HG03097 (cell line): Measurements from ENCODE around the gene SLC37A3.
"Not testable (repeated sequence)": the region's sequence is repeated elsewhere in the genome, so short reads cannot be mapped to it uniquely, and the experiment has no call there.

Source experiments
- ATAC-seq: cut with Tn5 transposase; IDR thresholded peaks from one replicate; pipeline ENCODE4 v1.9.1; 2021; ENCODE audit not compliant: unreplicated experiment, low FRiP score

SLC37A3 gene, protein sequence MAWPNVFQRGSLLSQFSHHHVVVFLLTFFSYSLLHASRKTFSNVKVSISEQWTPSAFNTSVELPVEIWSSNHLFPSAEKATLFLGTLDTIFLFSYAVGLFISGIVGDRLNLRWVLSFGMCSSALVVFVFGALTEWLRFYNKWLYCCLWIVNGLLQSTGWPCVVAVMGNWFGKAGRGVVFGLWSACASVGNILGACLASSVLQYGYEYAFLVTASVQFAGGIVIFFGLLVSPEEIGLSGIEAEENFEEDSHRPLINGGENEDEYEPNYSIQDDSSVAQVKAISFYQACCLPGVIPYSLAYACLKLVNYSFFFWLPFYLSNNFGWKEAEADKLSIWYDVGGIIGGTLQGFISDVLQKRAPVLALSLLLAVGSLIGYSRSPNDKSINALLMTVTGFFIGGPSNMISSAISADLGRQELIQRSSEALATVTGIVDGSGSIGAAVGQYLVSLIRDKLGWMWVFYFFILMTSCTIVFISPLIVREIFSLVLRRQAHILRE

DNA sequence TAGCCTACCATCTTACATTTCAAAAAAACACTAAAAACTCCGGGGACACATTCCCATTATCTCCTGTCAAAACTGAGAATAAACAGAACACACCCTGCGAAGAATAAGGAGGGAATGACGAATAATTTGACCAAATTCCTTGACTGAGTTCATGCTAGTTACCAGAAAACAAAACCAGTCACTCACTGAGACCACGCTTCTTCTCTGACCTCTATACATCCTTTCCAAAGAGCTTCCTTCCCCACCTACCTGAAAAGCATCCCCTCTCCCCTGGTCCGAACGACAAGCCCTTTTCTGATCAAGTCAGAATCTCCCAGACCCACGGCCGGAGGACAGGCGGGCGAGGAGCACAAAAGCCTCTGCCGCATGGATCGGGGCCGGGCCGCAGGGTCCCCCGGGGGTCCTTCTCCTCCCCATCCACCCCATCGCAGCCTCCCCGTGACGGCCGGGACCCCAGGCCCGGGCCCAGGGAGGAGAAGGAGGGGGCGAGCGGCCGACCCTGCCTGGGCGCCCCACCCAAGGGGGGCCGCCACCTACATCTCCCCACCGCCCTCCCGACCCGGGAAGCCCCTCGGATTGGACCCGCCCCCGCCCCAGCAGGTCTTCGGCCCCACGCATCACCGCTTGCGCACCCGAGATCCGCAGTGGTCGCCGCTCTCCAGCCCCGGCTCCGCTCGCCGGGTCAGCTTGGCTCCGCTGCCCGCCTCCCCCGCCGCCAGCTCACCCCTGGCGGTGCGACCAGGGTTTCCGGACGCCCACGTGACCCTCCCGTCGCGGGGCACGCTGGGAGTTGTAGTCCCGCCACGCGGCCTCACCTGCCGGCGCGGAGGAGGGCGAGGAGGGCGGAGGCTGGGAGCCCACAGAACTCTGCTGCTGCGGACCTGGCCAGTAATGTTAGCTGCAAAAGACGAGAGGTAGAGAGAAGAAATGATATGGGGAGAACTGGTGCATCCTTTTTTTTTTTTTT is at the start of gene SLC37A3:
TSS of gene SLC37A3 (minus strand) at position 747 of the 967 bp plus-strand sequence. CDS start 16,004 bp downstream, outside the sequence.
- peak; percentile 95 for ATAC-seq

DNA sequence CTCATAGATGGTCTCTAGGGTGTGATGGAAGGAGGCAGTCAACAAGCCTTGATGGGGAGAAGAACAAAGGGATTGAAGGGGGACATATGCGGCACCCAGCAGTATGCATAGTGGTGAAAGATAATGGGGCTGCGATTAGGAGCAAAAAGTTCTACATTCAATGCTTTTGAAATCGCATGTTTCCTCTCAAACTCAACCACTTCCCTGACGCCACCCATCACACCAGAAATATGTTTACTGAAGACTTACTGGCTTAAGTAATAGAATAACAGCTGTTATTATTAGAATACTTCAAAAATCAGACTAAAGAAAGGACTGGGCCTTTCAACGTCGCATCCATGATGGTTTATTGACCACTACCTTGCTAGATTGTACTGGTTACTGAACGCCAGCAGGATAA is 49.5 kb upstream of the SLC37A3 start:
- no peak for ATAC-seq

DNA sequence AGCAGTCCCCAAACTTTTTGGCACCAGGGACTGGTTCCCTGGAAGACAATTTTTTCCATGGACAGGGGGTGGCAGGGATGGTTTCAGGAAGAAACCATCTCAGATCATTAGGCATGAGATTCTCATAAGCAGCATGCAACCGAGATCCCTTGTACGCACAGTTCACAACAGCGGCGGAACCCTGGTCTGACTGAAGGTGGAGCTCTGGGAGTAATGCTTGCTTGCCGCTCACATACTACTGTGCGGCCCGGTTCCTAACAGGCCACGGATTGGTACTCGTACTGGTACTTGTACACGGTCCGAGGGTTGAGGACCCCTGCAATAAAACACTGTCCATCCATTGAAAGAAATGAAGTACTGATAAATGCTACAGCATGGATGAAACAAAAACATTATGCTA is 48.1 kb upstream of the SLC37A3 start:
- no peak for ATAC-seq

DNA sequence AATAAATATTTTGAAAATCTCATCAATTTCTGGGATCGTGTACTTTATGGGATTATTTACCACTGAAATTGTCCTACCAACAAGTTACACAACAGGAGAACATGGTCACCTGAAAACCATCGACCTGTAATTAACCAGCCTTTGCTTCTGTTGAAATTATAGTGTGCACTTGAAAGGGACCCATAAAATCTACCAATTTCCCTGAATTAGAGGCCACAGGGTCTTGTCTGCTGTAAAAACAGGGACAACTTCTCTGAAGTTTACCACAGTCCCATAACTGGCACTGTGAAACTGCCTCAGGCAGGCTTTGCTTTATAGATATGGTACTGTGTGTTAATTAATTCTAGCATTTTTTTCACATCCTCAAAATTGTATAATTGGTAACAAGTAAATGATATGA is 43.2 kb upstream of the SLC37A3 start:
- no peak for ATAC-seq

DNA sequence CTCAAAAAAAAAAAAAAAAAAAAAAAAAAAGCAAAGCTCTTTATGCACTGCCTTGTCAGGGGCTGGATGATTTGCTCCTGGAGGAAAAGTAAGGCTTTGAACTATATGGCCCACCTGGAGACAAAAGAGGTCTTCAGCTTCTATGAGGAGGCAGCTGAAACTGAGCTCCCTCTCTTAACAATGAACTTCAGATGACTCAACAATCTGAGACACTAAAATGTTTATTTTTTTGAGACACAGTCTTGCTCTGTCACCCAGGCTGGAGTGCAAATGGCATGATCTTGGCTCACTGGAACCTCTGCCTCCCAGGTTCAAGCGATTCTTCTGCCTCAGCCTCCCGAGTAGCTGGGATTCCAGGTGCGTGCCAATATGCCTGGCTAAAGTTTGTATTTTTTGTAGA is 42.3 kb upstream of the SLC37A3 start:
- ATAC-seq, result no peak

- ATAC-seq, result no peak
Measured at GRCh38 chr7:140439359-140439758, 41.0 kb upstream of the SLC37A3 start.

DNA sequence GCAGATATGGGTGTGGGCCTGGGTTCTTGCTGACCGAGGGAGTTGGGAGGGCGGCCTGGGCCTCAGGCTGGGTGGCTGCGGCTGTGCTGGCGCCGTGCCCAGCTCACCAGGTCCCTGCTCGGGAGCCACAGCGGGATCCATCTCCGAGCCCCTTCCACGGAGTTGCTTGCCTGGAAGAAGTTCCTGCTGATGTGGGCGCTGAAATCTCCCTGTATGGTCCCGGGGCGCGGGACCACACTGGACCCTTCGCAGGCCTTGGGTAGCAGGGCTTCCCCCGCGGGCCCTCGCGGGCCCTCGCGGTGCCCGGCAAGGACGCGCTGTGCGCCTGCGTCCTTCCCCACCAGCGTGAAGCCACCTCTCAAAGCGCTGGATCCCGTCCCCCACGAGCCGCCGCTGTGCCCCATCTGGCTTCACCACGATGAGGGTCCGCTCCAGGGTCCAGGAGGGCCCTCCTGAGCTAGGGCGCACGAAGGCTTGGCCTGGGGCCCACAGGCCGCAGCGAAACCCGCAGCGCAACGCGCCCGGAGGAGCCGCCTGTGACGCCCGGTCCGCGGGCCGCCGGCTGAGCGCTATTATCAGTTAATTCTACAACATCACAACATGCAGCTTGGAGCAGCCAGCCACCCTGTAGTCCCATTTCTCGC is 37.0 kb upstream of the SLC37A3 start:
- ATAC-seq, result no peak

- no peak for ATAC-seq
Measured at GRCh38 chr7:140433396-140433795, 35.1 kb upstream of the SLC37A3 start.

GRCh38 chr7:140426130-140426529 is 27.8 kb upstream of the SLC37A3 start:
- ATAC-seq, result no peak

DNA sequence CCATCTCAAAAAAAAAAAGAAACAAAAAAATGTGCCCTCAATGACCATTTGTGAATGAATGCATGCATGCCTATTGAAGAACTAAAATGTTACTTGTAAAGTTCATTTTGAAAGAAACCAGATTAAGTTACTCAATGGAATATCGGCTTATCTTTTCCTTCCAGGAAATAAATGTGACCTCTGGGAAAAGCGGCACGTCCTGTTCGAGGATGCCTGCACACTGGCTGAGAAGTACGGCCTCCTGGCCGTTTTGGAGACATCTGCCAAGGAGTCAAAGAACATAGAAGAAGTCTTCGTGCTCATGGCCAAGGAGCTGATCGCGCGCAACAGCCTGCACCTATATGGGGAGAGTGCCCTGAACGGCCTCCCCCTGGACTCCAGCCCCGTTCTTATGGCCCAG is 27.4 kb upstream of the SLC37A3 start:
- no peak for ATAC-seq

DNA sequence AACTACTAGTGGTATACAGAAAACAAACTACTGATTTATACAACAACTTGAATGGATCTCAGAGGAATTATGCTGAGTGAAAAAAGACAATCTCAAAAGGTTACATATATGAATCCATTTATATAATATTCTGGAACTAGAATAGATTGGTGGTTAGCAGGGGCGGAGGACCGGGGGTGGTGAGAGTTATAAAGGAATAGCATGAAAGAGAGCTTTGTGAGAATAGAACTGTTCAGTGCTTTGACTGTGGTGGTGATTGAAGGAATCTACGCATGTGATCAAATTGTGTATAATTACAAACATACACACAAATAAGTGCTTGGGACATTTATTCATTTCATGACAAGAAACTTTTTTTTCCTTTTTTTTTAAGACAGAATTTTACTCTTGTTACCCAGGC is 25.2 kb upstream of the SLC37A3 start:
- no peak for ATAC-seq

DNA sequence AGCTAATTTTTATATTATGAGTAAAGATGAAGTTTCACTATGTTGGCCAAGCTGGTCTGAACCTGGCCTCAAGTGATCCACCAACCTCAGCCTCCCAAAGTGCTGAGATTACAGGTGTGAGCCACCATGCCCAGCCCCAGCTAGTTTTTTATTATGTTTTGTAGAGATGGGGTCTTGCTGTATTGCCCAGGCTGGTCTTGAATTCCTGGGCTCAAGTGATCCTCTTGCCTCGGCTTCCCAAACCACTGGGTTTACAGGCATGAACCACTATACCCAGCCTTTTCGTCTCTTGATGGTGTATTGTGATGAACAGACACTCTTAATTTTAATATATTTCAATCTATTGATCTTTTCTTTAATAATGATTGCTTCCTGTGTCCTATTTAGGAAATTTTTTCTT is 23.2 kb upstream of the SLC37A3 start:
- no peak for ATAC-seq

DNA sequence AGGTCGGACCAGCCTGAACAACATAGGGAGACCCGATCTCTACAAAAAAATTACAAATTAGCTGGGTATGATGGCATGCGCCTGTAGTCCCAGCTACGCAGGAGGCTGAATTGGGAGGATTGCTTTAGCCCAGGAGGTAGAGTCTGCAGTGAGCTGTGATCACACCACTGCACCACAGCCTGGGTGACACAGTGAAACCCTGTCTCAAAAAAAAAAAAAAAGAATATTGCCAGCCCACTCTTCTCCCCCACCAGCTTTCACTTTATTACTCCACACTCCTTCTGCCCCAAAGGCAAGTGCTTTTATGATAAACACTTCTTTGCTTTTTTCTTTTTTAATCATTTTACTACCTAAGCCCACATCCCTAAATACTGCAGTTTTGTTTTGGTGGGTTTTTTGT is 20.3 kb upstream of the SLC37A3 start:
- no peak for ATAC-seq

- not testable (repeated sequence) for ATAC-seq
Measured at GRCh38 chr7:140418156-140418472, 19.8 kb upstream of the SLC37A3 start.

DNA sequence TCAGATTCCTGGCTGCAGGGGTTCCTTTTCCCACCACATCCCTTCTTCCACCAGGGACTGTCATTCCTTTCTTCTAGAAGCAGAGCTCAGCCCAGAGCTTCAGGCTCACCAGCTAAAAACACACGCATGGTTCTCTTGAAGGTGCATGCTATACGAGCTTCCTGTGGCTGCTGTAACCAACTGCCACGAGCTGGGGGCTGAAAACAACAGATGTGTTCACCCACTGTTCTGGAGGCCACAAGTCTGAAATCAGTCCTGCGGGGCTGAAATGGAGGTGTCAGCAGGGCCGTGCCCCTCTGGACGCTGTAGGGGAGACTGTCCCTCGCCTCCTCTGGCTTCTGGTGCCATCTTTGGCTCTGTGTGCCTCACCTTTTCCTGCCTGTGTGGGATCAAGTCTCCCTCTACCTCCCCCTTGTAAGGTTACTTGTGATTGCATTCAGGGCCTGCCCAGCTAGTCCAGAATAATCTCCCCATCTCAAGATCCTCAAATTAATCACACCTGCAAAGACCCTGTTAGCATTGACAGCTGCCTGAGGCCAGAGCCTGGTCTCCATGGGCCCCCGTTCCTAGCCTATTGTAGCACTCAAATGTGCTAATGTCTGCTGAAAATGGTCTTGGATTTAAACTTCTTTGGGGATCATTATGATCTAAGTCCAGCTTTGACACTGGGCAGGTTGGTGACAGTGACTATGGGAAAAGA is 19.3 kb upstream of the SLC37A3 start:
- ATAC-seq, result no peak

GRCh38 chr7:140416560-140416959 is 18.2 kb upstream of the SLC37A3 start:
- ATAC-seq, result no peak

- ATAC-seq, result not testable (repeated sequence)
Measured at GRCh38 chr7:140415816-140416215, 17.5 kb upstream of the SLC37A3 start.

- no peak for ATAC-seq
Measured at GRCh38 chr7:140415361-140415760, 17.0 kb upstream of the SLC37A3 start.

GRCh38 chr7:140404565-140405065 is 6.3 kb upstream of the SLC37A3 start:
- ATAC-seq, result no peak

GRCh38 chr7:140403878-140404564 is 5.7 kb upstream of the SLC37A3 start, which contains the start of gene RAB19:
TSS of gene RAB19 (plus strand) at chr7:140404058. CDS start at chr7:140407647, 3,589 bp downstream.
- ATAC-seq, result no peak
